Measurements from ENCODE around the gene RETREG2. TPM values are rescaled to one million over a fixed set of nuclear protein-coding genes. Genes with fewer than 3 reads are reported as not detected.
"Not testable (repeated sequence)": the region's sequence is repeated elsewhere in the genome, so short reads cannot be mapped to it uniquely, and the experiment has no call there.

Gene RETREG2
- total RNA-seq, 1 donor from 2014 or later = 79.6 TPM

DNA sequence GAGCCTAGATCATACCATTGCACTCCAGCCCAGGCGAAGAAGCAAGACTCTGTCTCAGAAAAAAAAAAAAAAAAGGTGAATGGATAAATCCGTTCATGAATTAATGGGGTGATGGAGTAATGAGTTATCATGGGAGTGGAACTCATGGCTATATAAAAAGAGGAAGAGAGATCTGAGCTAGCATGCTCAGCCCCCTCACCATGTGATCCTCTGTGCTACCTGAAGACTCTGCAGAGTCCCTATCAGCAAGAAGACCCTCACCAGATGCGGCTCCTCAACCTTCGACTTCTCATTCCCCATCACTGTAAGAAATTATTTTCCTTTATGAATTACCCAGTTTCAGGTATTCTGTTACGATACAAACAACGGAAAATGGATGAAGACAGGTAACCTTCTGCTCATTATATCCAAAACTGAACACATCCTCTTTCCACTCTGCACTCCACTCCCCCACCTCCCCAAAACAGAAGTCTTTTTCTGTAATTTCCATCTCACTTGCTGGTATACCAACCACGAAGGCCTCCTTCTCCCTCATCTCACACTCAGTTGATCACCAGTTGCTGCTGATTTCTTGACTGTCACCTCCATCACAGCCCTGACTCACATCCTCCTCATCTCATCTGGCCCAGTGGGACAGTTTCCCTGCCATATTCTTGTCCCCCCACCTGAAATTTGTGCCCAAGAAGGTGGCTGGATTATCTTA is 8.8 kb downstream of the RETREG2 start:
- DNase-seq (ENCODE audit: low spot score) = no peak

DNA sequence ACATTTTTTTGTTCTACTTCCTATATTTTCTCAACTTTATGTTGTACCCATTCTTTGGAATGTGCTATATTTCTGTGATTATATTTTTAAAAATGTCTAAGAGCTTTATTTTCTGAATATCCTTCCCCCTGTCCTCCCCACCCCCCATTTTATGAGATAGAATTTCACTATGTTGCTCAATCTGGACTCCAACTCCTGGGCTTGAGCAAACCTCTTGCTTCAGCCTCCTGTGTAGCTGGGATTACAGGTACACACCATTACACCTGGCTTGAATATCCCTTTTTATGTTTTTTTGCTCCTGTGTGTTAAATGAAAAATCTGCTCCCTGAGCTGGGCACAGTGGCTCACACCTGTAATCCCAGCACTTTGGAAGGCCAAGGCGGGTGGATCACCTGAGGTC is 19.3 kb downstream of the RETREG2 start:
- DNase-seq (ENCODE audit: low spot score) = no peak

DNA sequence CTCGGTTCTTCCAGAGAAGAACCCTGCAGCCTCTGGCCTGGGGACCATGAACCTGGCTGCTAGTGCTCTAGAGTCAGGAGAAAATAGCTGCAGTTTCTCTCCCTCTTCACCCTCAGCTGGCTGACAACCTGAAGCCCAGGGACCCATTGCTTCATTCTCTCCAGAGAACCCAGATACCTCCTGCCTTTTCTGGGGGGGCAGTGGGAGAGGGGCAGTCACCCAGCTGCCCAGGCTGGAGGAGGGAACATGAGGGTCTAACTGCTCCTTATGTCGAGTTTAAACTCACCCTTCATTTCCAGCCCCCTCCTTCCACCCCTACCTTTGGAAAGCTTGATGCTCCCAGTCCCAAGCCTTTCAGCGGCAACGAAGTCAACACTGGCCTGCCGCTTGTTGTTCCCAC is 20.9 kb downstream of the RETREG2 start:
- DNase-seq (ENCODE audit: low spot score) = no peak

DNA sequence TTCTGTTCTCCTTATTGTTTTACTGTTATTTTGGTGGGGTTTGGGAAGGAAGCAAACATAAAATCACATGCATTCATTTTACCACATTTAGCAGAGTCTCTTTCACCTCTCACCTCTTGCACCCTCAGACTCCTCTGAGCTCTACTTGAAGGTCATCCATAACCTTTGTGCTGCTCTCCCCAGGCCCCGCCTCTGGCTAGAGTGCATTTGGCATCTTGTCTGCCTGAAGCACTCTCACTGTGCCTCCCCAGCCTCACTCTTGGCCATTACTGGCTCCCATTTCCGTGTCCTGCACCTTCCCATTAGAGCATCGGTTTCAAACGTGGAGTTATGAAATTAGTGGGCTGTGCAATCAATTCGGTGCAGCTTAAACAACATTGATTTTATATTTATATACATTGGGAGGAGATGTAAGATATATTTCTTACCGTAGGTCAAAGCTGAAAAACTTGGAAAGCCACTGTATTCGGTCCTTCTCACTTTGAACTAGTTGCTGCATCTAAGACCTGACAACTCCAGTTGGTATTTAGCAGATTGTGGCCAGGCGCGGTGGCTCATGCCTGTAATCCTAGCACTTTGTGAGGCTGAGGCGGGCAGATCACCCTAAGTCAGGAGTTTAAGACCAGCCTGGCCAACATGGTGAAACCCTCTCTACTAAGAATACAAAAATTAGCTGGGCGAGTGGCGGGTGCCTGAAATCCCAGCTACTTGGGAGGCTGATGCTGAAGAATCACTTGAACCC is 21.6 kb downstream of the RETREG2 start:
- no peak for DNase-seq (ENCODE audit: low spot score)

DNA sequence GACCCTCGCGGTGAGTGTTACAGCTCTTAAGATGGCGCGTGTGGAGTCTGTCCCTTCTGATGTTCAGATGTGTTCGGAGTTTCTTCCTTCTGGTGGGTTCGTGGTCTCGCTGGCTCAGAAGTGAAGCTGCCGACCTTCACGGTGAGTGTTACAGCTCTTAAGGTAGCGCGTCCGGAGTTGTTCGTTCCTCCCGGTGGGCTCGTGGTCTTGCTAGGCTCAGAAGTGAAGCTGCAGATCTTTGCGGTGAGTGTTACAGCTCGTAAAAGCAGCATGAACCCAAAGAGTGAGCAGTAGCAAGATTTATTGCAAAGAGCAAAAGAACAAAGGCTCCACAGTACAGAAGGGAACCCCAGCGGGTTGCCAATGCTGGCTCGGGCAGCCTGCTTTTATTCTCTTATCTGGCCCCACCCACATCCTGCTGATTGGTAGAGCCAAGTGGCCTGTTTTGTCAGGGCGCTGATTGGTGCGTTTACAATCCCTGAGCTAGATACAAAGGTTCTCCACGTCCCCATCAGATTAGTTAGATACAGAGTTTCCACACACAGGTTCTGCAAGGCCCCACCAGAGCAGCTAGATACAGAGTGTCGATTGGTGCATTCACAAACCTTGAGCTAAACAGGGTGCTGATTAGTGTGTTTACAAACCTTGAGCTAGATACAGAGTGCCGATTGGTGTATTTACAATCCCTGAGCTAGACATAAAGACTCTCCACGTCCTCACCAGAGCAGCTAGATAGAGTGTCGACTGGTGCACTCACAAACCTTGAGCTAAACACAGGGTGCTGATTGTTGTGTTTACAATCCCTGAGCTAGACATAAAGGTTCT is 22.6 kb downstream of the RETREG2 start:
- not testable (repeated sequence) for DNase-seq (ENCODE audit: low spot score)

GRCh38 chr2:219201331-219201730 is 23.3 kb downstream of the RETREG2 start:
- DNase-seq (ENCODE audit: low spot score) = not testable (repeated sequence)

DNA sequence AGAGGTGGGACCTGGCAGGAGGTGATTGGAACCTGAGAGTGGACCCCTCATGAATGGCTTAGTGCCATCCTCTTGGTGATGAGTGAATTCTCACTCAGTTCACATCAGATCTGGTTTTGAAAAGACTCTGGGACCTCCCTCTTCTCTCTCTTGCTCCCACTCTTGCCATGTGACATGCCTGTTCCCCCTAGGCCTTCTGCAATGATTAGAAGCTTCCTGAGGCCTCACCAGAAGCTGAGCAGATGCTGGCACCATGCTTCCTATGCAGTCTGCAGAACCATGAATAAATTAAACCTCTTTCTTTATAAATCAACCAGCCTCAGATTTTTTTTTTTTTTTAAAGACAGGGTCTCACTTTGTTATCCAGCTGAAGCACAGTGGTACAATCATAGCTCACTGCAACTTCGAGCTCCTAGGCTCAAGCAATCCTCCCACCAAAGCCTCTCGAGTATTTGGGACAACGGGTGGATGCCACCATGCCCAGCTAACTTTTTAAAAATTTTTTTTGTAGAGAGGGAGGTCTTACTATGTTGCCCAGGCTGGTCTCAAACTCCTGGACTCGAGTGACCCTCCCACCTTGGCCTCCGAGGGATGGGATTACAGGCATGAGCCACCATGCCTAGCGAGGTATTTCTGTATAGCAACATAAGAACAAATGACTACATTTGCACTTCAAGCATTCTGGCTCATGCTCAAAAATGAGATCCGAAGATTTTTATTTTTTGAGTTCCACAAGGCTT is 26.5 kb downstream of the RETREG2 start:
- DNase-seq (ENCODE audit: low spot score) = no peak

GRCh38 chr2:219205165-219205538 is 27.1 kb downstream of the RETREG2 start:
- no peak for DNase-seq (ENCODE audit: low spot score)

DNA sequence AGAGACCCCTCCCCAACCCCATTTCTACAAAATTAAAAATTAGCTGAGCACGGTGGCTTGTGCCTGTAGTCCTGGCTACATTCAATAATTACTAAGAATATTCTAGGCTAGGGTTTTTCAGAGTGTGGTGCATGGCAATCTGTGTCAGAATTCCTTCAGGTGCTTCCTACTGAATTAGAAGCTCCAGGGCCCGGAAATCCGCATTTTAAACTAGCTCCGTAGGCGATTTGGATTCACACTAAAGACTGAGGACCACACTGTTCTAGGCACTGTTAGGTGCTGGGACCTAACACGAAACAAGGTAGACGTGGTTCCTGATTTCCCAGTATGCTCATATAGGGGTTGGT is 27.9 kb downstream of the RETREG2 start:
- no peak for DNase-seq (ENCODE audit: low spot score)

DNA sequence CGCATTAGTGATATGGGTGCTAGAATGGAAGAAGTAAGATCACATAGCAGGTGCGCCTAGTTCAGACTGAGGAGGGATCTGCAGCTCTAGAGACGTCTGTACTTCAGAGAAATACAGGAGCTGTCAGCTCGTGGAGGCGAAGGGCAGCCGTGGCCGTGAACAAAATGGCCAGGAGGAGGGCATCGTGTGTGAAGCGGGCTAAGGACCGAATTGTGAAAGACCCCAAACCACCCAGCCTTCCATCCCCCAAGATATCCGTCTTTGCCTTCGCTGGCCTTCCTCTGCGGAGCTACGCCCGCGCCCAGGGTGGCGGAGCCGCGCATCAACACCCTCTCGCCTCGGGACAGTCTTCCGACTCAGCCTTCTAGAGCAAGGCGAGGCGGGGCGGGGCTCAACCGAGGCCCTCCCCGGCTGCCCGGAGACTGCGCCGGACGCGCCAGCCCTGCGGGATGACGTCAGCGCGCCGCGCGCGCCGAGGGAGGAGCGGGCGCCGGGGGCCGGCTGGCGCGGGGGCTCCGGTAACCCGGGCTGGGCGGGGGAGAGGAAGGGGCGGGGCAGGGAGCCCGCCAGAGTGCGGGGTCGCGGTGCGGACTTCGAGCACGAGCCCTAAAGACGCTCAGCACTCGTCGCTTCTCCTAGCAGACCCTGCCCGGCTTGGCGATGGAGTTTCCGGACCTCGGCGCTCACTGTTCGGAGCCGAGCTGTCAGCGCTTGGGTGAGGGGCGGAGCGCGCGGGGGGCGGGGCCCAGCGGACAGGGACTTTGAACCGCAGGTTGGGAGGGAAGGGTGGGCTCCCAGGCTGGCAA is 28.5 kb downstream of the RETREG2 start, which contains the start of gene ZFAND2B:
TSS of gene ZFAND2B (plus strand) at position 455 of the 806 bp plus-strand sequence. CDS start at position 661, 206 bp downstream.
- DNase-seq (ENCODE audit: low spot score) = peak; percentile 95

- DNase-seq (ENCODE audit: low spot score) = no peak
These were observed 29.2 kb downstream of the RETREG2 start for GRCh38 chr2:219207134-219207883.

GRCh38 chr2:219207884-219208740 is 30.0 kb downstream of the RETREG2 start:
- no peak for DNase-seq (ENCODE audit: low spot score)

DNA sequence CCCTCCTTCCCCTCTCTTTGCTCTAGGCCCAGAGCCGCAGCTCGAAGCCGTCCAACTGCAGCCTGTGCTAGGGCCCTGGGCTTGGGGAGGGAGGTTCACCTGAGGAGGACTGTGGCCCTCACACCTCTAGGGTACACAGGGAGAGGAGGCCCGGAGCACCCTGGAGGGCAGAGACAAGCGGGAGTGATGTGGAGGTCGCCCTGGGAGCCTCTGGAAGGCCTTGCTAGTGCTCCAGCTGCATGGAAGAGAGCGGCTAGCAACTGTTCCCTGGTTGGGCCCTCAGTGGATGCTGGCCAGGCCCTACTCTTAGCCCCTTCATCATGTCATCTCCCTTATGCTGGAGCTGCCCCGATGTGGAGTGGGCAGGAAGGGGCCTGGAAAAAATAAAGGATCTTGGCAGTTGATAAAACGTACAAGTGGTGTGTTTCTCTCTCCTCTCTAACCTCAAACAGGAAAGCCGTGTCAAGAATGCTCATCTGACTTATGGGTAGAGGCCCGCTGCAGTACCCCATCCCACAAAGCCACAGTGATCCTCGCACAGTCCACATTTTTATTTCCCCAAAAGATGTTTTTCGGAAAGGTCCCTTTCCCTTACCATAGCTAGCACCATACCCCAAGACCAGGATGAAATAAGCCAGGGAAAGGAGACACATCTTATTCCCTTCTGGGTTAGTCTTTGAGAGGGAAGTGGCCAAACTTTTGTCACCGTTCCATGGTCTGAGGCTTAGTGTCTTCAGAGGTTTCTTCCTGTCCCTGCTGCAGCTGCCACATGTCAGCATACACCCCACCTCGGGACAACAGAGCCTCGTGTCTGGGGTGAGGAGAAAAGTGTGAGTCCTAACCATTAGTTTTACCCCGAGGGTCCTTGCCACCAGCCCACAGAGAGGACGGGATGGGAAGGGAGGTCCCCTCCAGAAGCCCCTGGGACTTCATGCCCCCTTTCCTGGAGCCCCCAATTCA is 31.4 kb downstream of the RETREG2 start:
- no peak for DNase-seq (ENCODE audit: low spot score)

GRCh38 chr2:219210196-219210885 is 32.3 kb downstream of the RETREG2 start:
- DNase-seq (ENCODE audit: low spot score) = no peak

DNA sequence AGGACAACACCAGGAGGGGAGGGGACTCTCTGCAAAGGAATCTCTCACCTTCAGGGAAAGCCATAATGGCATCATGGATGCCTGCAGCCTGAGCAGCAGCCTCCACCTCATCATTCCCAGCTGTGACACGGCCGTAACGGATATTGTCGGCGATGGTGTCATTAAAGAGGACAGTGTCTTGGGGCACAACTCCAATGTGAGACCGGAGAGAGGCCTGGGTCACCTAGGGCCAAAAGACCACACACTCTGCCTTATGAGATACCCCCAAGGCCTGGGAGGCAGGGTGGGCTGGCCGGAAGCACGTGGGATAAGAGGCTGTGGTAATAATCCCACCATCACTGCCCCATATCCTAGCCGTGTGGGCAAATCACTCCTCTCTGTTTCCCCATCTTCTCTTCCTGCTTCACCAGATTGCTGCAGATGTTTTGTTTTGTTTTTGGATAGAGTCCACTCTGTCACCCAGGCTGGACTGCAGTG is 32.8 kb downstream of the RETREG2 start:
- no peak for DNase-seq (ENCODE audit: low spot score)

- DNase-seq (ENCODE audit: low spot score) = no peak
These were observed 34.9 kb downstream of the RETREG2 start for GRCh38 chr2:219213026-219213415.

DNA sequence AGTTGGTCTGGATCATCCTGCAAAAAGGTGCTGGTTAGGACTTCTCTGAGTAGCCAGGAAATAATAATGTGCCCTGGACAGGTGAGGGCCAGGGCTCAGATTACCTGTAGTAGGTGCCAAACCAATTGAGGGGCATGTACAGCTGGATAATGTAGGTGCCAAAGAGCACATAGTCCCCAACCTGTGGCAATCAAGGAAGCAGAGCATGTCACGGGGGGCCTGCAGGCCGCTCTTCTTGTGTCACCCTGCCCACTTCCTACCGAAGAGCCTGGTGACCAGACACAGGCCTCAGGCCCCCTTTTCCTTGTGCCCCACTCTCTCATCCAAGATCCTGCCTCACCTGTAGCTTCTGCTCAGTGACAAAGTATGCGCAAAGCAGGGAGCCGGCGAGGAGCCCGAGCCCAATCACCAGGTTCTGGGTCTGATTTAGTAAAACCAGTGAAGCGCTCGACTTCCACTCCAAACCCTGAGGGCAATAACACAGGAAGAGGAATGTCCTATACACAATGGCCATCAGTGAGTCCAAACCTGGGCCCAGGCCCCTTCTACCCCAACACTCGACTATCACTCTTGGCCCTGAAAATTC is 35.5 kb downstream of the RETREG2 start:
- no peak for DNase-seq (ENCODE audit: low spot score)
